HG02970 (cell line): Measurements from ENCODE around the gene PRDM8.

Source experiments
- ATAC-seq: cut with Tn5 transposase; IDR thresholded peaks from one replicate; pipeline ENCODE4 v1.9.1; 2021; ENCODE audit warnings: mild to moderate bottlenecking, moderate library complexity, moderate number of reproducible peaks; ENCODE audit not compliant: unreplicated experiment, low FRiP score

Gene PRDM8

GRCh38 chr4:80199004-80199560, 1.8 kb downstream of the PRDM8 start:
- ATAC-seq, result no peak

GRCh38 chr4:80199947-80200346, 2.6 kb downstream of the PRDM8 start:
- ATAC-seq, result no peak

- no peak for ATAC-seq
Measured at GRCh38 chr4:80201252-80202151, 4.2 kb downstream of the PRDM8 start.

- peak; percentile 70 for ATAC-seq
Measured at GRCh38 chr4:80202190-80202711, 4.9 kb downstream of the PRDM8 start.

GRCh38 chr4:80202741-80203553, 5.6 kb downstream of the PRDM8 start:
- ATAC-seq, result peak; percentile 55

- ATAC-seq, result no peak
Measured at GRCh38 chr4:80204433-80205011, 7.2 kb downstream of the PRDM8 start.

- ATAC-seq, result no peak
Measured at GRCh38 chr4:80206111-80206510, 8.8 kb downstream of the PRDM8 start.

GRCh38 chr4:80206521-80207171, 9.3 kb downstream of the PRDM8 start:
- ATAC-seq, result no peak

- ATAC-seq, result no peak
Measured at GRCh38 chr4:80207172-80207583, 9.9 kb downstream of the PRDM8 start.

- no peak for ATAC-seq
Measured at GRCh38 chr4:80207664-80208063, 10.4 kb downstream of the PRDM8 start.

- no peak for ATAC-seq
Measured at GRCh38 chr4:80208610-80209339, 11.5 kb downstream of the PRDM8 start.

GRCh38 chr4:80209340-80209701, 12.0 kb downstream of the PRDM8 start:
- no peak for ATAC-seq

GRCh38 chr4:80210549-80210948, 13.2 kb downstream of the PRDM8 start:
- ATAC-seq, result no peak

GRCh38 chr4:80213117-80213815, 16.0 kb downstream of the PRDM8 start:
- ATAC-seq, result no peak

- no peak for ATAC-seq
Measured at GRCh38 chr4:80215449-80216052, 18.2 kb downstream of the PRDM8 start.

- no peak for ATAC-seq
Measured at GRCh38 chr4:80216100-80216761, 18.9 kb downstream of the PRDM8 start.

GRCh38 chr4:80219301-80220025, 22.2 kb downstream of the PRDM8 start:
- no peak for ATAC-seq
